Pancreas (tissue), 10 donors: ENCODE measurements around the gene GALNT9. TPM values are rescaled to one million over a fixed set of nuclear protein-coding genes. Genes with fewer than 3 reads are reported as not detected.
A peak's percentile ranks its signal among the peaks of the same experiment; 100 is the strongest.

Experiments used
- ATAC-seq, 4 donors: fragments of 200-7000 bp; cut with Tn5 transposase; one replicate each; pipeline versions ENCODE4 v1.8.0 to v1.9.1; 2020; ENCODE audit warnings: mild to moderate bottlenecking in 4 of 4, moderate library complexity in 4 of 4
- DNase-seq, 6 donors: peaks; one replicate each; pipeline ENCODE4 v3.0.0-alpha.2; 2020
- FAIRE-seq: peaks from 2 replicates; lab custom pipeline; 2012; peaks lifted over from hg19 to GRCh38; lab: Jason Lieb, UNC
- H3K27ac ChIP-seq, 4 donors: fragments of 200-600 bp; sonication (generic); 1 replicate in 3 of 4; 2 replicates in 1 of 4; pipeline versions ENCODE4 v1.5.0 to v1.8.0; 2020
- H3K27me3 ChIP-seq, 4 donors: fragments of 200-600 bp; one replicate each; pipeline ENCODE4 v1.8.0; 2021
- H3K36me3 ChIP-seq, 3 donors: fragments of 200-600 bp; sonication (generic) in 1 of 3; one replicate each; pipeline versions ENCODE4 v1.5.0 to v1.8.0; 2020 to 2021
- H3K4me1 ChIP-seq, 3 donors: fragments of 200-600 bp; one replicate each; pipeline ENCODE4 v1.8.0; 2021
- H3K4me3 ChIP-seq, 4 donors: fragments of 200-600 bp; sonication (generic) in 2 of 4; one replicate each; pipeline versions ENCODE4 v1.5.0 to v1.8.0; 2020 to 2021
- H3K9me3 ChIP-seq, 4 donors: fragments of 200-600 bp; one replicate each; pipeline ENCODE4 v1.8.0; 2021
- WGBS, 2 donors: extraction: QIAGEN DNeasy Blood & Tissue Kit; methylation state at CpG; one replicate each; pipeline ENCODE4 v1.1.7; 2013; 5-methylcytosine and 5-hydroxymethylcytosine counted together
- intact Hi-C, 3 donors: fragments of 100-400 bp; cut with DNase I; formaldehyde crosslinking; loops; one replicate each; pipeline versions ENCODE4 v1.11.1 to v1.14.2; 2022
- polyA plus RNA-seq, 2 donors: library from polyadenylated mRNA; stranded (reverse); fragments of 200-250 nt; gene quantifications; one replicate each; pipeline ENCODE4 v1.2.3, GENCODE V29; 2013
- total RNA-seq, 6 donors: library from RNA; stranded (reverse); fragmentation: NEBNext Ultra II Directional in 4 of 6; extraction: Animal tissue kit (Norgen Biotek cat#: 25700) in 4 of 6; gene quantifications; one replicate each; pipeline versions ENCODE4 v1.2.1 to v1.2.4, GENCODE V29; 2021 to 2023
- TF ChIP-seq, protein P1 (sequence below), 4 donors: fragments of 200-600 bp; sonication (generic) in 3 of 4; IDR thresholded peaks; one replicate each; pipeline versions ENCODE4 v1.5.0 to v1.8.0; 2021; ENCODE audit warnings: antibody characterized with exemption in 4 of 4
- donor health status: healthy with polysubstance abuse.
- donor health status: DM: no; HTN: no; CAD: no; lungs with moderate emphysema.
- donor health status: DM: no; HTN: no; CAD: no.
- donor health status: control.
- donor health status: control.
- donor health status: Bipolar disorder and iron deficiency.
- donor health status: DM: yes; HTN: yes; CAD: no.
- donor health status: DM: no; HTN: no; CAD: no.
- donor health status: DM: no; HTN: no; CAD: no.
- donor health status: DM: yes; HTN: yes; CAD: no.

Gene GALNT9
- total and polyA plus RNA-seq, 8 donors, result 0.09 to 0.46 (median 0.25) TPM; not detected in 5

GRCh38 chr12:132366341-132366861 is 37.0 kb upstream of the GALNT9 start:
- no peak for FAIRE-seq
- no peak overlapping the region for H3K4me3 ChIP-seq
- TF ChIP-seq, protein P1, sequence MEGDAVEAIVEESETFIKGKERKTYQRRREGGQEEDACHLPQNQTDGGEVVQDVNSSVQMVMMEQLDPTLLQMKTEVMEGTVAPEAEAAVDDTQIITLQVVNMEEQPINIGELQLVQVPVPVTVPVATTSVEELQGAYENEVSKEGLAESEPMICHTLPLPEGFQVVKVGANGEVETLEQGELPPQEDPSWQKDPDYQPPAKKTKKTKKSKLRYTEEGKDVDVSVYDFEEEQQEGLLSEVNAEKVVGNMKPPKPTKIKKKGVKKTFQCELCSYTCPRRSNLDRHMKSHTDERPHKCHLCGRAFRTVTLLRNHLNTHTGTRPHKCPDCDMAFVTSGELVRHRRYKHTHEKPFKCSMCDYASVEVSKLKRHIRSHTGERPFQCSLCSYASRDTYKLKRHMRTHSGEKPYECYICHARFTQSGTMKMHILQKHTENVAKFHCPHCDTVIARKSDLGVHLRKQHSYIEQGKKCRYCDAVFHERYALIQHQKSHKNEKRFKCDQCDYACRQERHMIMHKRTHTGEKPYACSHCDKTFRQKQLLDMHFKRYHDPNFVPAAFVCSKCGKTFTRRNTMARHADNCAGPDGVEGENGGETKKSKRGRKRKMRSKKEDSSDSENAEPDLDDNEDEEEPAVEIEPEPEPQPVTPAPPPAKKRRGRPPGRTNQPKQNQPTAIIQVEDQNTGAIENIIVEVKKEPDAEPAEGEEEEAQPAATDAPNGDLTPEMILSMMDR (IDR thresholded peaks at IDR 0.05), result no peak
- no peaks in the 10 kb centered on the region for H3K36me3 ChIP-seq
- 17 to 36% methylated on average over 17 of the region's 17 CpGs for WGBS, 2 donors
- peaks cover 0 to 15% (median under 1%) of the 10 kb centered on the region in 4 donors for H3K27me3 ChIP-seq
- H3K4me1 ChIP-seq, result no peaks in the 10 kb centered on the region
- H3K27ac ChIP-seq, result no peak overlapping the region
- peak in 2 of 6 donors; percentile 44 to 53 for DNase-seq
- H3K9me3 ChIP-seq, result peaks cover 0 to 2% (median 0%) of the 10 kb centered on the region in 4 donors
- intact Hi-C loops, result no loop called here
- ATAC-seq, result no peak

- 79 to 86% methylated on average over 10 of the region's 10 CpGs for WGBS, 2 donors
- intact Hi-C loops, result no loop called here
- peak in 1 of 6 donors; percentile 20 for DNase-seq
Measured at GRCh38 chr12:132365226-132365625, 35.8 kb upstream of the GALNT9 start.

GRCh38 chr12:132364348-132364902 is 35.0 kb upstream of the GALNT9 start:
- TF ChIP-seq, protein P1 (IDR thresholded peaks at IDR 0.05), result no peak
- H3K9me3 ChIP-seq, result no peaks in the 10 kb centered on the region
- H3K27me3 ChIP-seq, result no peaks in the 10 kb centered on the region
- H3K36me3 ChIP-seq, result no peaks in the 10 kb centered on the region
- no peak for FAIRE-seq
- H3K4me1 ChIP-seq, result no peaks in the 10 kb centered on the region
- no peak overlapping the region for H3K4me3 ChIP-seq
- intact Hi-C loops, result no loop called here
- 51 to 59% methylated on average over 10 to 15 of the region's 15 CpGs for WGBS, 2 donors
- H3K27ac ChIP-seq, result no peak overlapping the region
- DNase-seq, result peak in 1 of 6 donors; percentile 15
- no peak for ATAC-seq

More at GRCh38 chr12:132365226-132365625, 35.8 kb upstream of the GALNT9 start:
- Histone ChIP-seq H3K4me1 (no peaks in the 10 kb centered on the region), H3K4me3 (no peak overlapping the region), H3K36me3 (no peaks in the 10 kb centered on the region), H3K27me3 (peaks cover 0 to 4% (median 0%) of the 10 kb centered on the region in 4 donors), H3K27ac (no peak overlapping the region), H3K9me3 (no peaks in the 10 kb centered on the region)
- FAIRE-seq (no peak), ATAC-seq (no peak)
- TF ChIP-seq, protein P1 (IDR thresholded peaks at IDR 0.05), result no peak

DNA sequence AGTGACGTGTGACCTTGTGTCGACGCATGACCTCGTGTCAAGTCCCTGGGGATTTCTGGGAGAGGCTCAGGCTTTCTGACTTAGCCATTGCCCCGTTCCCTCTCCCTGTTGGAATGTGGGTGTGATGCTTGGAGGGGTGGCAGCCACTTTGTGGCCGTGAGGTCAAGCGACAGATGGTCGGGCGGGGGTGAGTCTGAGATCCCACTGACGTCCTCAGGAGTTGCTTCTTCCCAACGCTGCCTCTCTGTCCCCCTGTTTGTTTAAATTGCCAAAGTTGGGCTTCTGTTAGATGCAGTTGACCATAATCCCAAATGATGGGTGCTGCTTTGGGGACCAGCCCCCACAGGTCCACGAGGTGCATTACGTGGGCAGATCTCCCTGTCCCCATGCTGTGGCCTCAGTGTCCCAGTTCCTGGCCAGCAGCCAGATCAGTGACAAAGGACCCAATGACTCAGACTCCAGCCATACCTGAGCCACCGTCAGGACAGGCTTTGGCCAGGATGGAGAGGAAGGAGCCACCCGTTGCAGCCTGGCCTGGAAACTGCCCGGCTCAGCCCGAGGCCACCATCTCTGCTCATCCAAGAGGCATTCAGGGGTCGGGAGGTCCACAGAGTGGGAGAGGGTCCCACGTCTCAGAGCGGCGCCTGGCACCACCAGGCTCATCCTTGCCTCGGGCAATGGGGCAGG is 34.4 kb upstream of the GALNT9 start:
- Histone ChIP-seq H3K27ac (no peak overlapping the region), H3K36me3 (no peaks in the 10 kb centered on the region), H3K4me3 (no peak overlapping the region), H3K9me3 (no peaks in the 10 kb centered on the region), H3K27me3 (no peaks in the 10 kb centered on the region), H3K4me1 (no peaks in the 10 kb centered on the region)
- DNase-seq (peak in 1 of 6 donors; percentile 41), FAIRE-seq (no peak), ATAC-seq (no peak)
- intact Hi-C loops, result no loop called here
- 72 to 75% methylated on average over 22 of the region's 22 CpGs for WGBS, 2 donors
- TF ChIP-seq, protein P1 (IDR thresholded peaks at IDR 0.05), result no peak
